Activated T-helper 1 cell treated with anti-CD3 and anti-CD28 coated beads, Interleukin-2, amount 50 U/mL, for 16 hours (primary cell): ENCODE results near the gene NOL7.

ENCODE experiments used
- DNase-seq, 2 donors: peaks; one replicate each; pipeline ENCODE4 v3.0.0-alpha.2; 2020; ENCODE audit warnings: low read depth in 1 of 2, low spot score in 1 of 2

Gene NOL7

DNA sequence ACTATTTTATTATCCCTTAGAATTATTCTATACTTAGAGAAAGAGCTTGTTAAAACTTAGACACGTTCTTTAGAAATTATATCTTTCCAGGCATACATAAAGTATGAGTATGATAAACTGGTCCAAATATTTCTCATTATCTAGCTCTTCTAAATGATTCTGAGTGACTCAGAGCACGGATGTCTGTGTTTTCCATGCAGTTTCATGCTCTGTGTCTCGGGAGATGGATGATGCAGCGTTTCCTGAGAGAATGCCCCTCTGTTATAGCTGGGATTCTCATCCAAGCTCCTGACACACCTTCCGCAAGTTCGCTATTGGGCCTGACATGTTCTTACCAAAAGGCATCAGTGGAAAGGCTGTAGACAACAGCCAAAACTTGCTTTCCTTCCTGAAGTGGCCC lies 21.4 kb upstream of the NOL7 start:
- no peak for DNase-seq

DNA sequence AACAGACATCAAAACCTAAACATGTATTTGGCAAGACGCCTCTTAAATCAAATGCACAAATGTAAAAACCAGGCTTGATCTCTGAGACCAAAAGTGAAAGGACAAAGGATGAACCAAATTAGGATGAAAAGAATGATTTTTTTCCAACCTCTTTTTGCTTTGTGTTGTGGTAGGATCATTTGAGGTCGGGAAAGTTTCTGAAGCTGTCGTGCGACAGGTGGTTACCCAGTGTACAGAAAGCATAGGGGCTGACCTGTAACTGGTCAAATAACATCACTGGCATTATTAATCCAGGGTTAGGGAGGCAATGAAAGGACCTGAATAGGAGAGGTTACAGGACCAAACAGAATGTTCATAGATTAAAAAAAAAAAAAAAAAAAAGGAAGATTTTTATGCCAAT lies 18.1 kb upstream of the NOL7 start:
- DNase-seq = no peak

DNA sequence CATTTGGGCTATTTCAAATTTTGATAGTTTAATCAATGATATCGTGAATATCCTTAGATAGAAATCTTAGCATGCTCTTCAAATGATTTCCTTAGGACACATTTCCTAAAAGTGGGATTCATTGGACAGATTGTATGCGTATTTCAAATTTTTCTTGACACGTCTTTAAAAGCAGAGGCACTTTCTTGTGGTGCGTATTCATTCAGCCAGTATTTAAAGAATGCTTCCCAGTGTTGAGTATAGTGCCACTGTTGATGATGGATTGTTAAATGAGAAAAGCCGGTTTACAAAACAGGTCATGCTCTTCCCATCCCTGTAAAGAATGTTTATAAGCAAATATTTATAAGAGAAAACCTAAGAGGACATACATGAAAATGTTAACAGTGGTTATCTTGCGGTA lies 15.1 kb upstream of the NOL7 start:
- no peak for DNase-seq

DNA sequence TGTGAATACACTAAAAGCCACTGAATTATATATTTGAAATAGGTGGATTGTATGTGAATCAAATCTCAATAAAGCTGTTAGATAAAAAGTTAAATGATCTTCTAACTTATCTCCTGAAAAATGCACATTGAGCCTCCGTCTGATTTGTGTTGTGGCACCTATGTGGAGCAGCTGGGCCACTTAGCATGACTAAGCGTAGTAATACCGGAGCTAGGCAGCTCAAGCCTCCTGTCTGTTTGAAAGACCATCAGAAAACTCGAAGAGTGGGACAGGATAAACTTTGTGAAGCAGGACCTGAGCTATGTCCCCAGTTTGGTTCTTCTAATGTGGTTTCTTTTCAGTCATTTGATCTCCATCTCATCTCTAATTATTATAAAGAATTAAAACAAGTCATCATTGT lies 11.0 kb upstream of the NOL7 start:
- DNase-seq = no peak

DNA sequence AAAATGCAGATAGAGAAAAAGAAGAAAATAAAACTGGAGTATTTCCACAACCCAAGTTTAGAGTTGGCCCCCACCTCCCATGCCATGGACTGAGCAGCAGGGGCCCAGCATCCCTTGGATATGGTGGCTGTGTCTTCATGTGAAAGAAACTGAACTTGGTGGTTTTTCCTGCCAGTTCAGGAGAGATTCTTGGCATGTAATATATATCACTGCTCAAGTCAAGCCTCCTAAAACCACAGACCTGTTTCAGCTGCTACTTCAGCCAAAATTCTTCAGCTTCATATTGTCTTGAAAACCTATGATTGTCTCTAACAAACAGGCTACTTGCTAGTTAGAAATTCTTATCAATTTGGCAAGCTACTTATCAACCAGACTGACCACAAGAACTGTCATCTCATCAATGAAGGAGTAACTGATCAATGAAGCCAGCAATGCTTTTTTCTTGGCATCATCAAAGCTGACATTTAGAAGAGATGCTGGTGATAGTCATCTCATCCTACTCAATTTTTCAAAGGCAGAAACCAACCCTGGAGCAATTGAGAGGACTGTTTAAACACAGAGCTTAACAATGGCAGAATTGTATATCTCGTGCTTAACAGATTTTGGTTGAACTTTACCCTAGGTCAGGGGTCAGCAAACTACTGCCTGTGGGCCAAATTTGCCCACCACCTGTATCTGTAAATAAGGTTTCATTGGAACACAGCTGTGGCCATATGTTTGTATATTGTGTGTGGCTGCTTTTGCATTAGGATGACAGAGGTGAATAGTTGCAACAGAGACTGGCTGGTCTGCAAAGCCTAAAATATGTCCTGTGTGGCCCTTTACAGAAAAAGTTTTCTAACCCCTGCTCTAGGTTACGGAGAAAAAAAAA lies 10.4 kb upstream of the NOL7 start:
- DNase-seq = no peak

DNA sequence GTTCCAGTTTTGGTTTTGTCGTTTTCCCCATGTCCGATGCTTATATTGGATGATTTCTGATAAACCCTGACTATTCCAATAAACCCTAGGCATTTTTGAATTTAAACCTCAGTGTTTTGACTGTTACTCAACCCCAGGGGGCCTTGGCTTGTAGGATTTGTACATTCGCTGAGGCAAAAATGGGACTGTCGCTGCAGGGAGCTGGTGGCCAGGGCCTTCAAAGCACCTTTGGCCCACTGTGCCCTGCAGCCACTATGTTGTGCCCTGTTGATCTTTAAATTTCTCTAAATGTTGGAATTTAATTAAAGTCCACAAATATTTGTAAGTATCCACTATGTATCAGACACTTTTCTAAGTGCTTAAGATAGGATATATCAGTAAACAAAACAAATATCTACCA lies 9.5 kb upstream of the NOL7 start:
- no peak for DNase-seq

DNA sequence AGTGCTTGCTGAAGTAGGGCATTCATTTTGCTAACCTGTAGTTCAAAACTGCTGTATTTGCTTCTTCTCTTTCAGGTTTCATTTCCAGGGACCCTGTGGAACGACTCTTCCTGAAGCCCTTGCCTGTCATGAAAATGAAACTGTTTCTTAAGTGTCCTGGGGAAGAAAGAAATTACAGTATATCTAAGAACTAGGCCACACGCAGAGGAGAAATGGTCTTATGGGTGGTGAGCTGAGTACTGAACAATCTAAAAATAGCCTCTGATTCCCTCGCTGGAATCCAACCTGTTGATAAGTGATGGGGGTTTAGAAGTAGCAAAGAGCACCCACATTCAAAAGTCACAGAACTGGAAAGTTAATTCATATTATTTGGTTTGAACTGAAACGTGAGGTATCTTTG lies 3.4 kb upstream of the NOL7 start:
- DNase-seq = no peak

DNA sequence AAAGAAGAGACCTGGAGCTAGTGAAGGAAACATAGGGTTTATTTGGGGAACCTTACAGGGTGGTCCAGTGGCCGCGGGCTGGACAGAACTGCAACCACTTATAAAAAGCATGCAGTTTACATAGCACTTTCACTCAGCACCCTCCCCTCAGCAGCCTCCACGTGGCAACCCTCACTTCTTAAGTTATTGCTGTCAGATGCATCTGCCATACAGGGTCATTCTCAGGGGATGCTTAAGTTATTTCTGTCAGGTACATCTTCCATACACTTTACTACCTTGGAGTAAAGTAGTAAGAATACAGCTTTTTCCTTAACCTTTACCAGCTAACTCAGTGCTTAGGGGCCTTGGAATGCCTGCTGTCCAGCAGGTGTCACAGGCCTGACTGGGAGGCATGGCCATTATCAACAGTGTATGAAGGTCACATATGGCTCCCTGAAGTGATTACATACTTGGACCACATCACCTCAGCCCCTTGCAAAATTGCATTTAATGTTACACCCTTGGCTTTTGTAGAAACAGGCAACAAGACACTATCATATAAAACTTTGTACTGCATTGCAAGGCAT lies 2.0 kb upstream of the NOL7 start:
- DNase-seq = no peak

DNA sequence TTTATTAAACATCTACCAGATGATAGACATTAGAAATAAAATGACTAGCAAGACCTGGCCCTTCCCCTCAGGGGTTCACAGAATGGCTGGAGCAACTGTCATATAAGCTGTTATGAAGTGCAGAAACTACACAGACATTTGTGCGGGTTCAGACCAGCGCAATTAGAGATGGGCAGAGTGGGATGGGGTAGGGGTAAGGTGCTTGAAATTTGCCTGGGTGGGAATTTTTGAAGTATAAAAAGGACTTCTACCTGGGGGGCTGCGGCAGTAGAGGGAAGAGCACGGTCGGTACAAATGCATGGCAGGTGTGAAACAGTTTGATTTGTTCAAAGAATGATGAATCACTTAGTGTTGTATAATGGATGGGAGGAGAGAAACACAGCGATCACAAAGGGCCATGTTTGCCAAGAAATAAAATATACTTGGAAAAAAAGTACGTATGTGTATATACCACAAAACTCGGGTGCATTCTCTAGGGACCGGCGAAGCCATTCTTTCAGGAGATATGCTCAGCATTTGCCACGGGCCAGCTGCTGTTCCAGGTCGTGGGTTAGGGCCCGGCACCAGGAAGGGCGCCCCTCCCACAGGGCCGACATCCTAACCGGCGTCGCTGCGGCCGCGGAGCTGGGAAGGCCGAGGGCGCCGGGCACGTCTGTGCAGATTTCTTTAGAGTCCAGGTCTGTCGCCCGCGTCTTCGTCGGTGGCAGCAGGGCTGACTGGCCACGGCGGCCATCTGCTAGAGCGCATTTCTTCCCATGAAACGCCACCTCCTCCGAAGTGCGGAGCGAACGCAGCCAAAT lies 809 bp upstream of the NOL7 start:
- peak in 1 of 2 donors; percentile 9 for DNase-seq

DNA sequence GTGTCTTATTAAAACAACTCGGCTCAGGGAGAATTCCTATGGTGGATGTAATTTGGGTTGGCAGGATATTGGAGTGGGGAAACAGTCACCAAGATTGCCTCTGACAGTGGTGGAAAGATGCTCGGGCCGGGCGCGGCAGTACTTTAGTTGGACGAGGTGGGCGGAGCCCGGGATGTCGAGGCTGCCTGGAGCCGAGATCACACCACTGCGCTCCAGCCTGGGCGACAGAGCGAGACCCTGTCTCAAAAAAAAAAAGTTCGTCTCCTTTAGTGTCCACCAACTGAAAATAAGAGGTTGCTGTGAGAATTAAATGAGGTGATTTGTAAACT lies 621 bp downstream of the NOL7 start:
- peak in 1 of 2 donors; percentile 17 for DNase-seq

DNA sequence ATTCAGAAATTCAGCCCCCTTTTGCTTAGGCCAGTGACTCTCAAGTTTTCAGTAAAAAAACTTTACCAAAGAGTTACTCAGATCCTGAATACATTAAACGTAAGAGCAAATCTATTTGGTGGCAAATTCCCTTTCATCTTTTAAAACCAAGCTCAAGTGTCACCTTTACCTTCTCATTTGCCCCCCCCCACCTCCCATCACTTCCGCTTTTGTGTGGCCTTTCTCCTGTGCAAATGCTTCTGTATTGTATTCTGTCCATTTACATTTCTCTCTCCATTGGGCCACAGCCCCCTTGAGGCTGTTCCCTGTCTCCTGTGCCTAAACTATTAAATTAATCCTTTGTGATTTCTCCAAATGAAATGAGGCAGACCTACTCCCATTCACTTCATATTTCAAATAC lies 1.9 kb downstream of the NOL7 start:
- no peak for DNase-seq

DNA sequence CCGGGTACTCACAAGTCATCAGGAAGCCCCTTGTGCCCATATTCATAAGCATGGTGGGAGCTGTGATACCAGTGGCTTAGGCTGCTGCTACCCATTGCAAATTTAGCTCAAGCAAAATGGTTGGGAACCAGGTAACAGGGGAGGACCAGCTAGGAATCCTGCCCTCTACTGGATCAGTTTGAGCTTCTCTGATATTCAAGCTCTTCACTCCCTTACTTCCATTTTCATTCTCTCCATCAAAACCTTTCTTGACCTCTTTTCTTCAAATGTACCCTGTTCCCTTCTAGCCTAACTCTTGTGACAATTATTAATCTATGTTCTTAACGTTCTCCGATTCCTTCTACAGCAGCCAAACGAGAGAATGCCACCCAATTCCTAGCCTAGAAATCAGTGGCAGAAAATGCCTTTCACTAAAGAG lies 9.7 kb downstream of the NOL7 start:
- DNase-seq = no peak

DNA sequence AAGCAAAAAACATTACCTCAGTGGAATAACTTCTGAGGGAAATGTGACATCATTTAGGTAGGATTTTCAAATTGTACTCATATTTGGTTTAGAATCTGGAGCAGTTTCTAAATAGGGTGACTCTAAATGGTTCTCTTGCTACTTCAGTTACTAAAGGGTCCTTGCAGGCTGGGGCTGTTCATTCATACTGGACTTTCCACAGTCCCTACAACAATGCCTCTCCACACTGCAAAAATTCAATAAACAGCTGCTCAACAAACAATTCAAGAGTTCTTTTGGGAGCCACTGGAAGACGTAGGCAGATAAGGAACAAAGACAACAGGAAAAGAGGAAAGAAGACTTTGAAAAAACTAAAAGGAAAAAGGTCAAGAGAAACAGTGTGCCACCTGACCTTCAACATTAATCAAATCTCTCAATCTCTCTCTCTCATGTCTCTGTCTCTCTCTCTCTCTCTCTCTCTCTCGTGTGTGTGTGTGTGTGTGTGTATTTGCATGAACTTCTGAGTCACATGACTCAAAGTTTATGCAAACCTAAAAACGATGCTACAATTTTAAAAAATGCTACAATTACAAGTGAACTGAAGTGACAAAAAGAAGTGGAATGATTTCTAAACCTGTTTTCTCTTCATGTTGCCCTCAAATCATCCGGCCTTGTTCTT lies 14.5 kb downstream of the NOL7 start:
- DNase-seq = no peak

DNA sequence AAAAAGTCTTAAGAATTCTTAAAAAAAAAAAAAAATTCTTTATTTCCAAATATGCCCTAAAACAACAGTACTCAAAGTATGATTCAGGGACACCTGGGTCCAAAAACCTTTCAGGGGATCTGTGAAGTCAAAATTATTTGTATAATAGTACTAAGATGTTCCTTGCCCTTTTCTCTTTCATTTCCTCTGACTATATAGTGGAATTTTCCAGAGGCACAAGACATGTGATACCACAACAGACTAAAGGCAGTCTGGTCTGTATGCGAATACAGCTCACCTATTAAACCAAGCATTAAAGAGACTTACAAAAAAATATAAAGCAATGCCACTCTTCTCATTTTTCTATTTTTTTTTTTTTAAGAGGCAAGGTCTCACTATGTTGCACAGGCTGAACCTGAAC lies 15.4 kb downstream of the NOL7 start:
- no peak for DNase-seq

DNA sequence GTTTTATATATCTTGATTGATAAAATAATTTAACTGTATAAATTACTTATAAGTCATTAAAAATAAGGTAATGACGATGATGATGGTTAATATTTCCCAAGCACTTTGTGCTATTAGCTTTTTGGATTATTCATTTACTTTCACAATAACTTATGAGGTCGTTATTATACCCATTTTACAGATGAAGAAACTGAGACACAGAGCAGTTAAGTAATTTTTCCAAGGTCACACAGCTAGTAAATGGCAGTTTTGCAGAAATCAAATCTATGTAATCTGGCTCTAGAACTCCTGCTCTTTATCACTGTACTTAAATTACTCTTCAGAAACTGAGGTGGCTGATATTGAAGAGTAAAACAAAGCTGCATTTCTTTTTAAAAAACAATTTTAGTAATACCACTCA lies 18.2 kb downstream of the NOL7 start:
- no peak for DNase-seq

DNA sequence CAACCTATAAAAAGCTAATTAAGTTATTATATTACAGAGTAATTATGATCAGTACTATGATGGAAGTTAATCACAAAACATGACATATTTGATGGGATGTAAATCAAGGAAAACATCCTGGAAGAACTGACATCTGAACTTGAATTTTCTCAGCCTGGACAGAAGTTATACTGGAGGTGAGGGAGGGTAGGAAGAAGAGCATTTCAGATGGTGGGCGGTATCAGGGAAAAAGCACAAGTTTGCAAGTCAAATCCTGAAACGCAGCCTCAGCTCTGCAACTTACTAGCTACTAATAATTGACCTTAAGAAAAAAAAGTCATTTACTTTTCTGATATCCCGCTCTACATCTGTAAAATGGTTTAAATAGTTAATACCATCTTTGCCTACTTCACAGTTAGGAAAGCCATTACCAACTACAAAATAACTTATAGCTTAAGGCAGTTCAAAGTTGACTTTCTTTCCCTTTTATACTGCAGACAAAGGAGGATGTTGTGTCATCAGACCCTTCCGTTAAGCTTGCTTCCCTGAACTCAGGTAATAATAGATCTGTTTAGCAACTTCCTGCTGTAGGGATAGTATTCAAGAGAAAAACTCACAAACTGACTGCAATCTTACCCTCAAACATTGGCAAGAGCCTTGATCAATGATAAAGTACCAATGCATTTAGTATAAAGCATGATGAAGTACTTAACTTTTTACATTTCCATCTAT lies 21.0 kb downstream of the NOL7 start:
- DNase-seq = no peak

DNA sequence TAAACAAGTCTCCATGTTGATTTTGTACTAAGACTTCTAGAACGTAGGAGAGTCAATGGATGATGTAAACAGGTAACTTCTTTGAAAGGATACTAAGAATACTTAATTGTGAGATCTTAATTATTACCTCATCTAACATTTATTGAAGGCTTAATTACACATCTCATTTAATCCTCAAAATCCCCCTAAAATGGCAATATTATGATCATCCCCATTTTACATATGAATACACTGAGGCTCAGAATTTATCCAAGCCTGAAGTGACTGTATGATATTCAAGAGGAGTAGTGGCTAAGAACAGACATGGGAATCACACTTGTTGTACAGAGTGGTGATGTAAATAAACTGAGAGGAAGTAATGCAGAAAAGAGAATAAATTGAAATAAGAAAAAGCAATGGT lies 22.9 kb downstream of the NOL7 start:
- DNase-seq = no peak

DNA sequence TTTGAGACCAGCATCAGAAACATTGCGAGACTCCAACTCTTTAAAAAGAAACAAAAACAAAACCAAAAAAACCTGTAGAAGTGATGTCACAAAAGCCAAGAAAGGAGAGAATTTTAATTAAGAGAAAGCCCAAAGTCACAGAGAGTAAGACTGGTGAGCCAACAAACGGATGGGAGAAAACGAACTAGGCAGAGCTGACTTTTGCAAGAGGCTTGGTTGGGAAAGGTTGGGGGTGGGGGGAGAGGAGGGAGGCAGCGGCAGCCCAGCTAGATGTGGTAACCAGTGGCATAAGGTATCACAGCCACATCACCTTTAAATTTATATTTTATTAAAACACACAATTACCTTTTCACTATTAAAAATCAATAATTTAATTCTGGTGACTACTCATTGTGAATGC lies 23.5 kb downstream of the NOL7 start:
- DNase-seq = no peak

DNA sequence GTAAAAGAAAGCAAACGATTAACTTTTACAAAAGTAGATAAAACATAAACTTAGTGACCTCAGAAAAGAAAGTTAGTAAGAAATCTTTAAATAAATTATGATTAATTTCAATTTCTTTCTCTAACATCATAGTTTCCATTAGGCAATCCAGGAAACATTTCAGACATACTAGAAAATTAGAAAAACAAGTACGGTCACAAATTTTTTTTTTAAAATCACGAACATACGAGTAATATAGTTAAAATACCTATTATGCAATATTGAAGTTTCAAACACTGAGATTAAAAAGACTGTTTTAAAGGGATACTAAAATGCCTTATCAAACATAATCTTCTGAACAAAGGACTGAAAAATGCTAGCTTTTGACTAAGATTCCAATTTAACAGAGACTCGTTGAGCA lies 26.2 kb downstream of the NOL7 start:
- no peak for DNase-seq

DNA sequence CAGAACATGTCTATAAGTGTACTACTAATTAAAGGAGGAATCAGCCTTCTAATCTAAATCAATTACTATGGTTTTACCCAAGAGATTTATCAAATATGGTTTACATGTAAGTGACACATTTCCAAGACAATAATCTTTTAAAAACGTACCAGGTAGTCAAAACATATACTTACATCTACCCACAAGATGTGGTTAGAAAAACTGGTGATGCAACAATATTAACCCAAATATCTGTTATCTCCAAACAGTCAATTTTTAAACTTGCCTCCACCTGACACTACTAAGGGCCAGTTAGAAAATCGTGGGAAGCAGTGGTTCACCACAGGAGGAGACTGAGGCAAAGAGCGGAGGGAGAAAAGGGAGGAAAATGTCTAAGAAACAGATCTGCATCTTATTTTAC lies 28.0 kb downstream of the NOL7 start:
- no peak for DNase-seq

DNA sequence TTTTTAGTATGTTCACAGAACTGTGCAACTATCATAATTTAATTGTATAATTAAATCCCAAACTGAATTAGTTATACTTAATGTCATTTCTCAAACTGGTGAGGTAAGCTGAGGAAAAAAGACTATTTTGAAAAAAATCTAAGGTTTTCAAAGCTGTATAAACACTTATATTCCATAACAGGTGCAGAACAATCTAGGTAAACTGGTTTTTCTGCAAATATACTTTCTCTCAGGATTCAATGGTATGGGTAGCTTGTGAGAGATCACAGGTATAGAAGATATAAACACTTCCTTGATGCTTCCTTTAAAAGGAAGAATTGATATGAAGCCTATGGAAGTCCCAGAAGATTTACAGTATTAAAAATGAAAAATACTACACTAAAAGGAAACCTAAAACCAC lies 33.7 kb downstream of the NOL7 start:
- no peak for DNase-seq
